ENCODE data around the gene FAM32A. TPM values are rescaled to one million over a fixed set of nuclear protein-coding genes. Genes with fewer than 3 reads are reported as not detected.

Gene FAM32A
- polyA plus RNA-seq, 1 of the 3 experiments (the other 2 are of a cell fraction) = 156 TPM

GRCh38 chr19:16207063-16207462 is 21.9 kb downstream of the FAM32A start:
- H3K9ac ChIP-seq = no peak overlapping the region
- no peaks in the 10 kb centered on the region for H3F3A ChIP-seq (replicated peaks; ENCODE audit: insufficient read depth)
- POLR2A ChIA-PET = no interaction called here

GRCh38 chr19:16207490-16208025 is 22.3 kb downstream of the FAM32A start:
- DNase-seq = no peak
- Histone ChIP-seq H3K9me2 (no peaks in the 10 kb centered on the region), H3K27me3 (ENCODE audit: insufficient read depth) (no peaks in the 10 kb centered on the region), H3K9me3 (no peaks in the 10 kb centered on the region), H3K36me3 (replicated peaks in 1 of 2; ENCODE audit: control insufficient read depth in 1 of 2, insufficient read depth in 2 of 2, low read length in 1 of 2) (peaks cover 37 to 68% of the 10 kb centered on the region in 2 experiments), H4K20me1 (ENCODE audit: insufficient read depth) (peaks cover 12% of the 10 kb centered on the region), H3K79me2 (ENCODE audit: insufficient read depth) (peaks cover 31% of the 10 kb centered on the region), H3K4me2 (no peak overlapping the region), H3K27ac (ENCODE audit: low read depth in 2 of 2, low read length in 1 of 2) (no peak overlapping the region), H3K4me3 (ENCODE audit: low read depth in 2 of 2, low read length in 1 of 2) (no peak overlapping the region), H3K4me1 (ENCODE audit: control insufficient read depth in 1 of 2, insufficient read depth in 2 of 2, low read depth in 1 of 2, low read length in 1 of 2) (peaks cover 0 to 14% of the 10 kb centered on the region in 2 experiments; a peak in 1 of 4 replicates), H2AFZ (ENCODE audit: low read depth) (no peak overlapping the region), H3K9ac (no peak overlapping the region), H3F3A (replicated peaks; ENCODE audit: insufficient read depth) (peaks cover 4% of the 10 kb centered on the region)
- TF ChIP-seq YY1 (IDR thresholded peaks at IDR 0.05; ENCODE audit: low read depth) = no peak
- TF ChIP-seq NFIC (IDR thresholded peaks at IDR 0.05; ENCODE audit: borderline replicate concordance) = no peak
- TF ChIP-seq FOXJ3 (CRISPR knock-in tag; IDR thresholded peaks at IDR 0.05) = no peak
- TF ChIP-seq MEF2A (IDR thresholded peaks at IDR 0.05; ENCODE audit: borderline replicate concordance, low read depth) = no peak
- TF ChIP-seq ZBTB33 (IDR thresholded peaks at IDR 0.05; ENCODE audit: borderline replicate concordance, low read depth) = no peak
- TF ChIP-seq RXRA (IDR thresholded peaks at IDR 0.05; ENCODE audit: borderline replicate concordance, low read depth) = no peak
- TF ChIP-seq RCOR1 (IDR thresholded peaks at IDR 0.05; ENCODE audit: low read length) = no peak
- TF ChIP-seq FOSL2 (IDR thresholded peaks at IDR 0.05; ENCODE audit: borderline replicate concordance, low read depth) = no peak
- TF ChIP-seq, protein P1, sequence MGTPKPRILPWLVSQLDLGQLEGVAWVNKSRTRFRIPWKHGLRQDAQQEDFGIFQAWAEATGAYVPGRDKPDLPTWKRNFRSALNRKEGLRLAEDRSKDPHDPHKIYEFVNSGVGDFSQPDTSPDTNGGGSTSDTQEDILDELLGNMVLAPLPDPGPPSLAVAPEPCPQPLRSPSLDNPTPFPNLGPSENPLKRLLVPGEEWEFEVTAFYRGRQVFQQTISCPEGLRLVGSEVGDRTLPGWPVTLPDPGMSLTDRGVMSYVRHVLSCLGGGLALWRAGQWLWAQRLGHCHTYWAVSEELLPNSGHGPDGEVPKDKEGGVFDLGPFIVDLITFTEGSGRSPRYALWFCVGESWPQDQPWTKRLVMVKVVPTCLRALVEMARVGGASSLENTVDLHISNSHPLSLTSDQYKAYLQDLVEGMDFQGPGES (IDR thresholded peaks at IDR 0.05; ENCODE audit: low read depth, low read length) = no peak
- no peak for TF ChIP-seq MXI1 (IDR thresholded peaks at IDR 0.05; ENCODE audit: low read depth, low read length)
- no peak for TF ChIP-seq NRF1 (IDR thresholded peaks at IDR 0.05; ENCODE audit: low read depth, low read length)
- no peak for TF ChIP-seq SIN3A (IDR thresholded peaks at IDR 0.05; ENCODE audit: borderline replicate concordance, low read depth, low read length)
- no peak for TF ChIP-seq REST (IDR thresholded peaks at IDR 0.05; ENCODE audit: low read depth, low read length)
- no peak for TF ChIP-seq CHD2 (IDR thresholded peaks at IDR 0.05; ENCODE audit: low read length, partially characterized antibody)
- no peak for TF ChIP-seq TCF12 (IDR thresholded peaks at IDR 0.05)
- TF ChIP-seq GATA2 (CRISPR knock-in tag; IDR thresholded peaks at IDR 0.05) = no peak
- TF ChIP-seq, protein P2, sequence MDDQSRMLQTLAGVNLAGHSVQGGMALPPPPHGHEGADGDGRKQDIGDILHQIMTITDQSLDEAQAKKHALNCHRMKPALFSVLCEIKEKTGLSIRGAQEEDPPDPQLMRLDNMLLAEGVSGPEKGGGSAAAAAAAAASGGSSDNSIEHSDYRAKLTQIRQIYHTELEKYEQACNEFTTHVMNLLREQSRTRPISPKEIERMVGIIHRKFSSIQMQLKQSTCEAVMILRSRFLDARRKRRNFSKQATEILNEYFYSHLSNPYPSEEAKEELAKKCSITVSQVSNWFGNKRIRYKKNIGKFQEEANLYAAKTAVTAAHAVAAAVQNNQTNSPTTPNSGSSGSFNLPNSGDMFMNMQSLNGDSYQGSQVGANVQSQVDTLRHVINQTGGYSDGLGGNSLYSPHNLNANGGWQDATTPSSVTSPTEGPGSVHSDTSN (IDR thresholded peaks at IDR 0.05) = no peak
- TF ChIP-seq TEAD4 (IDR thresholded peaks at IDR 0.05; ENCODE audit: borderline replicate concordance, insufficient read depth) = no peak
- 97% methylated on average over 10 of the region's 12 CpGs for WGBS (ENCODE audit: low lambda C conversion rate)
- CTCF ChIA-PET = no interaction called here
- POLR2A ChIA-PET = no interaction called here

More at GRCh38 chr19:16207063-16207462, 21.9 kb downstream of the FAM32A start:
- CTCF ChIA-PET = no interaction called here
- no peak overlapping the region for H3K27ac ChIP-seq (ENCODE audit: low read depth in 2 of 2, low read length in 1 of 2)
- H3K4me2 ChIP-seq = no peak overlapping the region
- no peak for DNase-seq
- H2AFZ ChIP-seq (ENCODE audit: low read depth) = no peak overlapping the region
- H4K20me1 ChIP-seq (ENCODE audit: insufficient read depth) = peaks cover 17% of the 10 kb centered on the region
- H3K9me3 ChIP-seq = no peaks in the 10 kb centered on the region
- H3K4me1 ChIP-seq (ENCODE audit: control insufficient read depth in 1 of 2, insufficient read depth in 2 of 2, low read depth in 1 of 2, low read length in 1 of 2) = peaks cover 0 to 14% of the 10 kb centered on the region in 2 experiments; a peak in 1 of 4 replicates
- WGBS (ENCODE audit: low lambda C conversion rate) = 96% methylated on average over 9 of the region's 10 CpGs
- H3K79me2 ChIP-seq (ENCODE audit: insufficient read depth) = peaks cover 31% of the 10 kb centered on the region
- H3K4me3 ChIP-seq (ENCODE audit: low read depth in 2 of 2, low read length in 1 of 2) = no peak overlapping the region
- H3K9me2 ChIP-seq = no peaks in the 10 kb centered on the region
- peaks cover 32 to 72% of the 10 kb centered on the region in 2 experiments for H3K36me3 ChIP-seq (replicated peaks in 1 of 2; ENCODE audit: control insufficient read depth in 1 of 2, insufficient read depth in 2 of 2, low read length in 1 of 2)
- no peak for TF ChIP-seq RXRA (IDR thresholded peaks at IDR 0.05; ENCODE audit: borderline replicate concordance, low read depth)
- TF ChIP-seq FOSL2 (IDR thresholded peaks at IDR 0.05; ENCODE audit: borderline replicate concordance, low read depth) = no peak
- H3K27me3 ChIP-seq (ENCODE audit: insufficient read depth) = no peaks in the 10 kb centered on the region

Data from SK-N-SH (cell line).